Activated naive CD4-positive, alpha-beta T cell treated with anti-CD3 and anti-CD28 coated beads, Interleukin-2, amount 10 ng/mL, durations not matched to agents 7 days and 5 days (primary cell): ENCODE data around the gene PRR19.
A peak's percentile ranks its signal among the peaks of the same experiment; 100 is the strongest.

ENCODE experiments used
- CTCF ChIA-PET: fragments of 350-600 bp; sonication (Branson Sonifier 250); formaldehyde crosslinking; loops from one replicate; lab custom pipeline; 2021; ENCODE audit warnings: antibody characterized with exemption; lab: Charles Lee
- DNase-seq: peaks from one replicate; pipeline ENCODE4 v3.0.0-alpha.2; 2020
- H3K27ac Mint-ChIP-seq: one replicate; pipeline ENCODE4 v1.8.0; 2021; ENCODE audit warnings: mild to moderate bottlenecking, moderate library complexity, mixed read lengths
- H3K27me3 Mint-ChIP-seq: one replicate; pipeline ENCODE4 v1.8.0; 2021; ENCODE audit warnings: mild to moderate bottlenecking, mixed read lengths
- H3K36me3 Mint-ChIP-seq: one replicate; pipeline ENCODE4 v1.8.0; 2021; ENCODE audit warnings: mixed read lengths
- H3K4me1 Mint-ChIP-seq: one replicate; pipeline ENCODE4 v1.8.0; 2021; ENCODE audit warnings: mixed read lengths
- H3K4me3 Mint-ChIP-seq: one replicate; pipeline ENCODE4 v1.8.0; 2021; ENCODE audit warnings: mild to moderate bottlenecking, moderate library complexity, mixed read lengths
- H3K9me3 Mint-ChIP-seq: one replicate; pipeline ENCODE4 v1.8.0; 2021; ENCODE audit warnings: mixed read lengths

PRR19 gene

GRCh38 chr19:42276284-42276683 lies 25.6 kb upstream of the PRR19 start:
- no peak overlapping the region for H3K4me3 Mint-ChIP-seq

GRCh38 chr19:42276821-42277220 lies 25.1 kb upstream of the PRR19 start:
- Mint-ChIP-seq H3K27me3 (no peaks in the 10 kb centered on the region), H3K36me3 (peaks cover 26% of the 10 kb centered on the region), H3K27ac (peak overlapping the region; percentile 67), H3K4me3 (no peak overlapping the region), H3K9me3 (no peaks in the 10 kb centered on the region), H3K4me1 (peaks cover 49% of the 10 kb centered on the region)
- no peak for DNase-seq
- CTCF ChIA-PET, result interaction anchor here (5.0 kb wide), 1 partner anchor 31 kb away, joined by 57 read pairs; the partner anchor contains the start of gene GSK3A

More at GRCh38 chr19:42276284-42276683, 25.6 kb upstream of the PRR19 start:
- H3K27ac Mint-ChIP-seq, result peak overlapping the region; percentile 67
- no peaks in the 10 kb centered on the region for H3K27me3 Mint-ChIP-seq
- CTCF ChIA-PET, result interaction anchor here (5.0 kb wide), 1 partner anchor 31 kb away, joined by 57 read pairs; the partner anchor contains the start of gene GSK3A
- DNase-seq, result no peak
- H3K4me1 Mint-ChIP-seq, result peaks cover 53% of the 10 kb centered on the region
- peaks cover 31% of the 10 kb centered on the region for H3K36me3 Mint-ChIP-seq
- no peaks in the 10 kb centered on the region for H3K9me3 Mint-ChIP-seq

GRCh38 chr19:42277821-42278451 lies 24.0 kb upstream of the PRR19 start:
- H3K36me3 Mint-ChIP-seq, result peaks cover 26% of the 10 kb centered on the region
- no peaks in the 10 kb centered on the region for H3K27me3 Mint-ChIP-seq
- H3K4me3 Mint-ChIP-seq, result no peak overlapping the region
- no peak for DNase-seq
- H3K9me3 Mint-ChIP-seq, result no peaks in the 10 kb centered on the region
- H3K4me1 Mint-ChIP-seq, result peaks cover 49% of the 10 kb centered on the region
- peak overlapping the region; percentile 31 for H3K27ac Mint-ChIP-seq
- CTCF ChIA-PET, result interaction anchor here (1.3 to 5.0 kb wide), 5 partner anchors 8 to 169 kb away, joined by 3 to 57 read pairs (median 18); partner anchors contain the start of genes CIC and GSK3A

GRCh38 chr19:42278452-42279154 lies 23.3 kb upstream of the PRR19 start:
- Mint-ChIP-seq H3K36me3 (peaks cover 22% of the 10 kb centered on the region), H3K27ac (peak overlapping the region; percentile 31), H3K27me3 (no peaks in the 10 kb centered on the region), H3K9me3 (no peaks in the 10 kb centered on the region), H3K4me3 (peak overlapping the region; percentile 83), H3K4me1 (peaks cover 49% of the 10 kb centered on the region)
- CTCF ChIA-PET, result interaction anchor here (0.7 to 5.0 kb wide), 18 partner anchors 9 to 170 kb away, joined by 3 to 57 read pairs (median 6); partner anchors contain the start of genes CIC, GSK3A and POU2F2
- no peak for DNase-seq

GRCh38 chr19:42279155-42279901 lies 22.6 kb upstream of the PRR19 start:
- Mint-ChIP-seq H3K27ac (peak overlapping the region; percentile 83), H3K27me3 (no peaks in the 10 kb centered on the region), H3K36me3 (peaks cover 19% of the 10 kb centered on the region), H3K4me1 (peaks cover 48% of the 10 kb centered on the region), H3K9me3 (no peaks in the 10 kb centered on the region), H3K4me3 (peak overlapping the region; percentile 83)
- no peak for DNase-seq
- CTCF ChIA-PET, result interaction anchor here (0.7 to 5.0 kb wide), 23 partner anchors 9 to 170 kb away, joined by 3 to 57 read pairs (median 5); partner anchors contain the start of genes CIC, ERF, GSK3A and POU2F2

GRCh38 chr19:42279902-42280814 lies 21.8 kb upstream of the PRR19 start:
- H3K4me1 Mint-ChIP-seq, result peaks cover 45% of the 10 kb centered on the region
- H3K27me3 Mint-ChIP-seq, result no peaks in the 10 kb centered on the region

GRCh38 chr19:42280815-42281145 lies 21.2 kb upstream of the PRR19 start:
- H3K4me1 Mint-ChIP-seq, result peaks cover 46% of the 10 kb centered on the region
- H3K4me3 Mint-ChIP-seq, result peak overlapping the region; percentile 71
- H3K9me3 Mint-ChIP-seq, result no peaks in the 10 kb centered on the region
- CTCF ChIA-PET, result interaction anchor here (1.9 to 5.0 kb wide), 4 partner anchors 14 to 149 kb away, joined by 6 to 57 read pairs (median 18); partner anchors contain the start of genes GSK3A and POU2F2
- no peak for DNase-seq
- no peaks in the 10 kb centered on the region for H3K27me3 Mint-ChIP-seq
- H3K27ac Mint-ChIP-seq, result no peak overlapping the region
- peaks cover 10% of the 10 kb centered on the region for H3K36me3 Mint-ChIP-seq

More at GRCh38 chr19:42279902-42280814, 21.8 kb upstream of the PRR19 start:
- peaks cover 12% of the 10 kb centered on the region for H3K36me3 Mint-ChIP-seq
- no peaks in the 10 kb centered on the region for H3K9me3 Mint-ChIP-seq
- H3K4me3 Mint-ChIP-seq, result peak overlapping the region; percentile 83
- CTCF ChIA-PET, result interaction anchor here (0.7 to 5.0 kb wide), 20 partner anchors 10 to 171 kb away, joined by 3 to 57 read pairs (median 6); partner anchors contain the start of genes CIC, ERF, GSK3A and POU2F2
- H3K27ac Mint-ChIP-seq, result peak overlapping the region; percentile 83
- peak; percentile 92 for DNase-seq

GRCh38 chr19:42281146-42281826 lies 20.6 kb upstream of the PRR19 start:
- Mint-ChIP-seq H3K9me3 (no peaks in the 10 kb centered on the region), H3K27ac (no peak overlapping the region), H3K36me3 (peaks cover 15% of the 10 kb centered on the region), H3K4me3 (peak overlapping the region; percentile 71), H3K4me1 (peaks cover 46% of the 10 kb centered on the region), H3K27me3 (no peaks in the 10 kb centered on the region)
- DNase-seq, result peak; percentile 51
- CTCF ChIA-PET, result interaction anchor here (0.6 kb wide), 1 partner anchor 11 kb away, joined by 3 read pairs; no protein-coding TSS in a partner anchor

- no peaks in the 10 kb centered on the region for H3K27me3 Mint-ChIP-seq
- peaks cover 15% of the 10 kb centered on the region for H3K36me3 Mint-ChIP-seq
- H3K9me3 Mint-ChIP-seq, result no peaks in the 10 kb centered on the region
- H3K4me1 Mint-ChIP-seq, result peaks cover 39% of the 10 kb centered on the region
- DNase-seq, result no peak
- H3K4me3 Mint-ChIP-seq, result peak overlapping the region; percentile 71
- H3K27ac Mint-ChIP-seq, result no peak overlapping the region
- CTCF ChIA-PET, result interaction anchor here (0.6 to 1.0 kb wide), 2 partner anchors 12 to 17 kb away, joined by 3 read pairs; no protein-coding TSS in a partner anchor
Measured at GRCh38 chr19:42281827-42282762, 19.8 kb upstream of the PRR19 start.

GRCh38 chr19:42282819-42283187 lies 19.1 kb upstream of the PRR19 start:
- no peak overlapping the region for H3K27ac Mint-ChIP-seq
- DNase-seq, result no peak
- H3K27me3 Mint-ChIP-seq, result no peaks in the 10 kb centered on the region
- CTCF ChIA-PET, result interaction anchor here (1.0 kb wide), 1 partner anchor 16 kb away, joined by 3 read pairs; no protein-coding TSS in a partner anchor
- peaks cover 18% of the 10 kb centered on the region for H3K36me3 Mint-ChIP-seq
- H3K4me1 Mint-ChIP-seq, result peaks cover 37% of the 10 kb centered on the region
- H3K4me3 Mint-ChIP-seq, result peak overlapping the region; percentile 71
- no peaks in the 10 kb centered on the region for H3K9me3 Mint-ChIP-seq

- Mint-ChIP-seq H3K4me1 (peaks cover 34% of the 10 kb centered on the region), H3K4me3 (no peak overlapping the region)
- CTCF ChIA-PET, result interaction anchor here (1.0 kb wide), 1 partner anchor 15 kb away, joined by 3 read pairs; no protein-coding TSS in a partner anchor
Measured at GRCh38 chr19:42283188-42284065, 18.5 kb upstream of the PRR19 start.

More at GRCh38 chr19:42283188-42284065, 18.5 kb upstream of the PRR19 start:
- Mint-ChIP-seq H3K27ac (no peak overlapping the region), H3K27me3 (no peaks in the 10 kb centered on the region), H3K36me3 (peaks cover 21% of the 10 kb centered on the region), H3K9me3 (no peaks in the 10 kb centered on the region)
- peak; percentile 97 for DNase-seq
